HG03571 (cell line): ENCODE measurements around the gene APOL2.
"Not testable (repeated sequence)": the region's sequence is repeated elsewhere in the genome, so short reads cannot be mapped to it uniquely, and the experiment has no call there.

Experiments used
- ATAC-seq: cut with Tn5 transposase; IDR thresholded peaks from one replicate; pipeline ENCODE4 v1.9.1; 2021; ENCODE audit not compliant: unreplicated experiment

APOL2 gene

GRCh38 chr22:36263216-36263673, 23.9 kb upstream of the APOL2 start:
- not testable (repeated sequence) for ATAC-seq

DNA sequence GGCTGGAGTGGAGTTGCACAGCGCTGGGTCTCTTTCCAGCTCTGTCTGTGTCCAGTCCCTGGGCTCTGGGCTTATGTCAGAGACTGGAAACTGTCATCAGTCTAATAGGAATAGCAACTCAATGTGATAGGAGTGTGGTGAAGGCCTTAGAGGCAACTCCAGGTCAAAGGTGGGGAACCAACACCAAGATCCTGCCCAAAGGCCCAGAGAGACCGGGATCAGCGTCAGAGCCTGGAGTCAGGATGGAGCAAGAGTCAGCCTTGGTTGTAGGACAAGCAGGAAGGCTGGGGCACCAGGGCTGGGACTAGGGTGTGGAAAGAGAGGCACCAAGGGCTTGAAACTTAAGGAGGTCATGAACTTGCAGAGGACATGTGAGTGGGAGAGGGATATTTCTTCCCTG, 23.0 kb upstream of the APOL2 start:
- ATAC-seq, result not testable (repeated sequence)

DNA sequence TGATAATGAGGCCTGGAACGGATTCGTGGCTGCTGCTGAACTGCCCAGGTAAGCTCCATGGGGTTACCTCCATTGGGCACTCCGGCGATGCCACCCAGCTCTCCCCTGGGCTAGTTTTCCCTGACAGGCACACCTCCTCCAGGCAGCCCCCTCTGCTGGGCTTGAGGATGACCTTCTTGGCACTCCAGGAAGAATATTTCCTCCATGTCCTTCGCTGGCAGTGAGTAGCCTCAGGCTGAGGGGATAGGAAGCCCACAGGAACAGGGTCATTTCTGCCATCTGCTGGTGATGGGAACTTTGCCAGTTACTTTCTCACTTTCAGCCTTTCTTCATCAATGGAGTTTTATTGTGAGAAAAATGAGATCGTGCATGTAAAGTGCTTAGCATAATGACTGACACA, 22.3 kb upstream of the APOL2 start:
- ATAC-seq, result not testable (repeated sequence)

DNA sequence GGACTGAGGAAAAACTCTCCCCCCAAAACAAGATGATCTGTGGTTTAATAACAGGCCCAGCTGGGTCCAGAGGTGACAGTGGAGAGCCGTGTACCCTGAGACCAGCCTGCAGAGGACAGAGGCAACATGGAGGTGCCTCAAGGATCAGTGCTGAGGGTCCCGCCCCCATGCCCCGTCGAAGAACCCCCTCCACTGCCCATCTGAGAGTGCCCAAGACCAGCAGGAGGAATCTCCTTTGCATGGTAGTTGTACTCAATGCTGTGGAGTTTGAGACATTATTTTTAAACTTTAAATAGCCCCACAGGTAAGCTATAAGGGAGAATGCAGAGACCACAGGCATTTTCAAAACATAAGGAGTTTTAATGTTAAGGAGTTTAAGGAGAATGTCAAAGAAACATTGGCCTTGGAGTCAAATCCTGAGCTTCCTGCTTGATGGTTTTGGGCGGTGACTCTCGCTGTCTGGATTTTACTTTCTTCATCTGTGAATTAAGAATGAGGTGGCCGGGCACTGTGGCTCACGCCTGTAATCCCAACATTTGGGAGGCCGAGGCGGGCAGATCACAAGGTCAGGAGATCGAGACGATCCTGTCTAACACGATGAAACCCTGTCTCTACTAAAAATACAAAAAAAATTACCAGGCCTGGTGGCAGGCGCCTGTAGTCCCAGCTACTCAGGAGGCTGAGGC, 20.4 kb upstream of the APOL2 start:
- ATAC-seq, result no peak

GRCh38 chr22:36258701-36259614, 19.6 kb upstream of the APOL2 start:
- no peak for ATAC-seq

- no peak for ATAC-seq
Measured at GRCh38 chr22:36257948-36258670, 18.8 kb upstream of the APOL2 start.

- no peak for ATAC-seq
Measured at GRCh38 chr22:36257308-36257707, 18.0 kb upstream of the APOL2 start.

- no peak for ATAC-seq
Measured at GRCh38 chr22:36256478-36256877, 17.2 kb upstream of the APOL2 start.

DNA sequence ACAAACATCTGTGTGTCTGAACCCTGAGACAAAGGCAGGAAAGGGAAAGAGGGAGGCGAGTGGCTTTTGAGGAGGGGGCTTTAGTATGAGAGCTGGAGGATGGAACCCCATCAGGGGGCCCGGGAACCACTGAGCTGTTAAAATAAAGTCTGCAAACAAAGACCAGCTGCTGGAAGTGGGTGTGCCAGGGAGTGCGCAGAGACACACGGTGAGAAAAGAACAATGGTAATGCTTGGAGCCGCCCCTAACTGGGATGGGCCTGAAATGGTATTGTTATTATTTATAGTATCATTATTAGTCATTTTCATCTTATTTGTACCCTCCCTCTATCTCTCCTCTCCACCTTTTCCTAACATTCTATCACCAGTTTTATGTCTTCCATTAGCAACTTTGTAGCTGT, 16.2 kb upstream of the APOL2 start:
- ATAC-seq, result not testable (repeated sequence)

- no peak for ATAC-seq
Measured at GRCh38 chr22:36253523-36254490, 14.5 kb upstream of the APOL2 start.

- ATAC-seq, result no peak
Measured at GRCh38 chr22:36252754-36253522, 13.6 kb upstream of the APOL2 start, which contains the start of gene APOL1. TSS of gene APOL1 (plus strand) at chr22:36253133. CDS start at chr22:36254956, 1,823 bp downstream.

DNA sequence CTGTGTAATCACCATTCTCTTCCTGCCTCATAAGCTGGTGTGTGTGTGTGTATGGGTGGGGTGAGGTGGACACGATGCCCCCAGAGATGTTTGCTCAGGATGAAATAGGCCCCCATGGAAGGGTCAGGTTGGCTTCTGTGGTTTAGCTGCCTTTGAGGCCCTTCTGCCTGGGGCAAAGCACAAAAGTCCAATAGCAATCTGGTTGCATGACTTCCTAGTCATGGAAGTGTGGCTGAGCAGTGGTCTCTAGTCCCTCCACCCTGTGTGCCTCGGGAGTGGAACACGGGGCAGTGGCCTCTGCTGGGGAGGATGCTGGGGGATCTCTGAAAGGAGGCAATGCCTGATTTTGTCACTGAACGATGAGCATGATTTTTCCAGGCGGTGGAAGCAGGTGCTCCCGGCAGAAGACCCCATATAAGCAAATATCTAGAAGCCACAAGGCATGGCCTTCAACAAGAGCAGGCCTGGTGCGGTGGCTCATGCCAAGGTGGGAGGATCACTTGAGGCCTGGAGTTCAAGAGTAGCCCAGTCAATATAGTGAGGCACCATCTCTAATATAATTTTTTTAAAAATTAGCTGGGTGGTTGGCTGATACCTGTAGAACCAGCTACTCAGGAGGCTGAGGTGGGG, 12.8 kb upstream of the APOL2 start:
- ATAC-seq, result not testable (repeated sequence)

- ATAC-seq, result not testable (repeated sequence)
Measured at GRCh38 chr22:36250292-36250960, 11.1 kb upstream of the APOL2 start.

DNA sequence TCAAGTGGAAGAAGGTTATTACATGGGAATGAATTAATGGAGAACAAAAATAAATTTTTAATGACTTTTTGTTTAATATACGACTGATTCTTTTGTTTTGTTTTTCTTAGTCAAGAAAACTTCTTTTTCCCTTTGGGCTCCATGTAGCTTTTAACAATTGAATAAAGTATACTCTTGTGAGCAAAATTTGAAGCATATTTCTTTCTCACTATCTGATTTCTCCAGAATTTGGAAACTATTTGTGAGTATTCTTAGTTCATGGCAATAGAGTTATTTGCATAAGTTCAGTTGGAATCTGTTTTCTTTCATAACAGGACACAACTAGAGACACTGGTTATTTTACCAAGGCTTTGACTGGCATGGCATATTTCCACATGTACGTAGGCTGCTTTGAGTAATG, 9.8 kb upstream of the APOL2 start:
- ATAC-seq, result no peak

DNA sequence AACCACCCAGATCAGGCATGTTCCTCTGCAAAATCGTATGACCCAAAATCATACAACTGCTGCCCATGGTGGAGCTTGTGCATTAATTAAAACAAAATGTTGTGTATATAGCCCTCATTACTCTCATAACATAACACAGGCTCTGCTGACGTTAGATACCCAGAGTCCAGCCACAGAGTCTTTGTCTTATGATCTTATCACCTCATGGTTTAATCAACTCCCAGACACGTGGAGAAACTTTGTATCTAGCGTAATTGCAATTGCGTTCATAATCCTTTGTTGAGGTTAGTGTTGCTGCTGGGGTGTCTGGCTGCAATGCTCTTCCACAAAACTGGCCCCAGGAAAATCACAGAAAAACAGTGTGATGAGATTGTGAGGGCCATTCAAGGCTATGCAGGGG, 8.6 kb upstream of the APOL2 start:
- no peak for ATAC-seq

- ATAC-seq, result no peak
Measured at GRCh38 chr22:36246718-36247117, 7.4 kb upstream of the APOL2 start.

DNA sequence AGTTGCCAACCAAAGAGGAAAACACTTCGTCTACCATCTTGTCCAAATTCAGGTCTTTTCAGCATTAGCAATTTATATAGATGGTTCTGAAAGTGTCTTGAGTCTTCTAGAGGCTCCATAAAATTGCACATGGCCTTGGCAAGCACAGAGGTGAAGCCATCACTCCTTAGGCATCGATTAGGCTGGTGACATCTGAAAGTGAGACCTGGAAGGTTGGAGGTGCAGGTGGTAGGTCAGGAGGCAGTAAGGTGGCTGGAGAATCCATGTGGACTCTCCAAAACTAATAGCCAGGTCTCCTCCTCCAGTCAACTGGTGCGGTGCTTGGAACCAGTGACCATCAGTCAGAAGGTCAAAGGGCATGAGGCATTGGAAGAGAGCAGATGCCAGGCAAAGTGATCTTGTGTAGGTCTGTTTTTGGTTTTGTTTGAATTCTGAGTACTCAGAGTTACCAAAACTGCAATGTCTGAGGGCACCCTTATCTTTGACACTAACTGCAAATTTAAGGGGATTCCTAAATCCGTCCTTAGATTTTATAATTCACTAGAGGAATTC, 6.6 kb upstream of the APOL2 start:
- no peak for ATAC-seq
